GM12875 (cell line): ENCODE results near the gene KLHL13.

ENCODE experiments used
- H3K4me3 ChIP-seq: one replicate; pipeline ENCODE4 v1.5.1; 2011; ENCODE audit warnings: low read depth, low read length, control low read depth
- TF ChIP-seq, protein P1 (sequence below): IDR thresholded peaks from 2 replicates; pipeline ENCODE4 v1.5.1; 2011; ENCODE audit warnings: low read depth, mild to moderate bottlenecking, control low read depth, inconsistent platforms, low read length, moderate library complexity, borderline replicate concordance; ENCODE audit not compliant: insufficient read depth

KLHL13 gene

DNA sequence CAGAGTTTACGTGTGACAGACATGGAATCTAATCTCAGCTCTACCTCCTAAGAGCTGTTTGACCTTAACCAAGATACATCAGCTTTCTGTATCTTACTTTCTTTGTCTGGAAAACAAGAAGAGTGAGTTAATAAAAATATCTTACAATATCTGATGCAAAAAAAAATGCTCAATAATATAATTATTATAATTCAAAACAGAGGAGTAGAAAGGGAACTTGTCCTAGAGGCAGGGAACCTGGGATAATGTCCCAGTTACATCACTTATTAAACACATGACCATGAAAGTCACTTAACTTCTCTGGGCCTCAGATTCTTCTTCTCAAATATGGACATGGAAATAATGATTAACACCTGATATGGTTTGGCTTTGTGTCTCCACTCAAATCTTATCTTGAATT lies 256.1 kb downstream of the KLHL13 start:
- TF ChIP-seq, protein P1, sequence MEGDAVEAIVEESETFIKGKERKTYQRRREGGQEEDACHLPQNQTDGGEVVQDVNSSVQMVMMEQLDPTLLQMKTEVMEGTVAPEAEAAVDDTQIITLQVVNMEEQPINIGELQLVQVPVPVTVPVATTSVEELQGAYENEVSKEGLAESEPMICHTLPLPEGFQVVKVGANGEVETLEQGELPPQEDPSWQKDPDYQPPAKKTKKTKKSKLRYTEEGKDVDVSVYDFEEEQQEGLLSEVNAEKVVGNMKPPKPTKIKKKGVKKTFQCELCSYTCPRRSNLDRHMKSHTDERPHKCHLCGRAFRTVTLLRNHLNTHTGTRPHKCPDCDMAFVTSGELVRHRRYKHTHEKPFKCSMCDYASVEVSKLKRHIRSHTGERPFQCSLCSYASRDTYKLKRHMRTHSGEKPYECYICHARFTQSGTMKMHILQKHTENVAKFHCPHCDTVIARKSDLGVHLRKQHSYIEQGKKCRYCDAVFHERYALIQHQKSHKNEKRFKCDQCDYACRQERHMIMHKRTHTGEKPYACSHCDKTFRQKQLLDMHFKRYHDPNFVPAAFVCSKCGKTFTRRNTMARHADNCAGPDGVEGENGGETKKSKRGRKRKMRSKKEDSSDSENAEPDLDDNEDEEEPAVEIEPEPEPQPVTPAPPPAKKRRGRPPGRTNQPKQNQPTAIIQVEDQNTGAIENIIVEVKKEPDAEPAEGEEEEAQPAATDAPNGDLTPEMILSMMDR, result no peak
- no peak overlapping the region for H3K4me3 ChIP-seq

DNA sequence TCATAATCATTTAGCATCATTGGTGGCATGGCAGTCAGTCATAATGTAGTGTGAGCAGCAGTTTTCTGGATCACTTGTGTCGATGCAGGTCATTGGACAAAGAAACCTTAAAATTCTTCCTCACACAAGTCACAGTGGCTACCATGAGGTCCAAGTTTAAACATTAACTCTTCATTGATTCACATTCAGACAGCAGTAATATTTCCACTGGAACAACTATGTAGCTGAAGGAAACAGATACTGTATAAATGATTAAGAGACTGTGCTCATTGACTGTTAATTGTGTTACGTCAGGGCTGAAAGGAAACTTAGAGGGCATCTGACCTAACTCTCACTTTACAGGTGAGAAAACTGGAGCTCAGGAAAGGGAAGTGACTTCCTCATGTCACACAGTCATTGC lies 261.8 kb downstream of the KLHL13 start:
- no peak overlapping the region for H3K4me3 ChIP-seq
- TF ChIP-seq, protein P1, result no peak

DNA sequence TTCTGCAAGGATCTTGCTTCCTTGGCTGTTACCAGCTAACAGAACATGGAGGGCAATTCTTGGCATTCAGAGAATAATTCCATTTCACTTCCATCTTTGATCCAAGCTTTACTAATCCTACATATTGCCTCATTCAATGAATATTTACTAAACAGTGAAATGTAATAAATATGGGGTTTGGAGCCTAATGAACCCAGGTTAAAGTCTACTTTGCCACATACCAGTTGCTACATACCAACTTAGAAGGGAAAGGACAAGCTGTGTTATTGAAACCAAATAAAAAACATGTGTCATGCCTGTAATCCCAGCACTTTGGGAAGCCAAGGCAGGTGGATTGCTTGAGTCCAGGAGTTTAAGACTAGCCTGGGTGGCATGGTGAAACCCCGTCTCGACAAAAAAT lies 265.6 kb downstream of the KLHL13 start:
- H3K4me3 ChIP-seq, result no peak overlapping the region
- TF ChIP-seq, protein P1, result no peak
